PFSK-1 (cell line): ENCODE results near the gene ELOVL2.

Experiments used
- POLR2AphosphoS5 ChIP-seq: IDR thresholded peaks from 2 replicates; pipeline ENCODE4 v1.6.1; 2012; ENCODE audit warnings: low read depth, mild to moderate bottlenecking, control low read depth, low read length, moderate library complexity
- TF ChIP-seq, protein P1 (sequence below), 2 experiments: IDR thresholded peaks; 2 replicates each; pipeline versions ENCODE4 v1.6.1 to v1.8.0; 2011 to 2012; ENCODE audit warnings: low read depth in 2 of 2, low read length in 2 of 2, control low read depth in 1 of 2, inconsistent platforms in 1 of 2, mild to moderate bottlenecking in 1 of 2, moderate library complexity in 1 of 2; ENCODE audit not compliant: insufficient read depth in 1 of 2

DNA sequence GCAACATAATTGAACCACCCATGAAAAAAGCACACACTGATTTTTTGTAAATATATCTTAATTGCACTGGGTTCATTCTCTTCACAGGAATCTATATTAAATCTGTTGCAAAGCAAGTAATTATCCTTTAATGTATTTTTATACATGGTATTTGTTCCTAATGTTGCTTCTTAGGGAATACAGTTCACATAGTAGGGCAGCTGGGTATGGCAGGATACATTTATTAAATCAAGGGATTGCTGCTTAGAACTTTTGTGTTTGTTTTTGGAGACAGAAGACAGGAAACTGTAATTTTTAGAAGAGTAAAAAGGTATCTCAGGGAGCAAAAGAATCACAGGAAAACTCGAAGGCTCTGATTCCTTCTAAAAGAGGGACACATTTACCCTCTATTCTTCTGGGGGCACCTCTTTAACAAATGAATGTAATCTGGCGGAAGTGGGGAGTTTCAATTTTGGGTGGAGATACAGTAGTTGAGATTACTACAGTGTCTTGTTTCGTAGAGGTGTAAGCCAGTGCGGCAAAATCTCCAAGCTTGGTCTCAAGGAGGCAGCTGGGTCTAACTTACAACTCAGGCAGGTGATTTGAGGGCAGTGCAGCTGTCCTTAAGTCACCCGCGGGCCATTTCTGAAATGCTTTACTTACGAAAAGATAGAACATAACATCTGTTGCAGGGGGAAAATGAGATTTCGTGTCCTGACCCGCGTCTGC lies 48.7 kb upstream of the ELOVL2 start:
- TF ChIP-seq POLR2AphosphoS5: no peak
- TF ChIP-seq, protein P1, sequence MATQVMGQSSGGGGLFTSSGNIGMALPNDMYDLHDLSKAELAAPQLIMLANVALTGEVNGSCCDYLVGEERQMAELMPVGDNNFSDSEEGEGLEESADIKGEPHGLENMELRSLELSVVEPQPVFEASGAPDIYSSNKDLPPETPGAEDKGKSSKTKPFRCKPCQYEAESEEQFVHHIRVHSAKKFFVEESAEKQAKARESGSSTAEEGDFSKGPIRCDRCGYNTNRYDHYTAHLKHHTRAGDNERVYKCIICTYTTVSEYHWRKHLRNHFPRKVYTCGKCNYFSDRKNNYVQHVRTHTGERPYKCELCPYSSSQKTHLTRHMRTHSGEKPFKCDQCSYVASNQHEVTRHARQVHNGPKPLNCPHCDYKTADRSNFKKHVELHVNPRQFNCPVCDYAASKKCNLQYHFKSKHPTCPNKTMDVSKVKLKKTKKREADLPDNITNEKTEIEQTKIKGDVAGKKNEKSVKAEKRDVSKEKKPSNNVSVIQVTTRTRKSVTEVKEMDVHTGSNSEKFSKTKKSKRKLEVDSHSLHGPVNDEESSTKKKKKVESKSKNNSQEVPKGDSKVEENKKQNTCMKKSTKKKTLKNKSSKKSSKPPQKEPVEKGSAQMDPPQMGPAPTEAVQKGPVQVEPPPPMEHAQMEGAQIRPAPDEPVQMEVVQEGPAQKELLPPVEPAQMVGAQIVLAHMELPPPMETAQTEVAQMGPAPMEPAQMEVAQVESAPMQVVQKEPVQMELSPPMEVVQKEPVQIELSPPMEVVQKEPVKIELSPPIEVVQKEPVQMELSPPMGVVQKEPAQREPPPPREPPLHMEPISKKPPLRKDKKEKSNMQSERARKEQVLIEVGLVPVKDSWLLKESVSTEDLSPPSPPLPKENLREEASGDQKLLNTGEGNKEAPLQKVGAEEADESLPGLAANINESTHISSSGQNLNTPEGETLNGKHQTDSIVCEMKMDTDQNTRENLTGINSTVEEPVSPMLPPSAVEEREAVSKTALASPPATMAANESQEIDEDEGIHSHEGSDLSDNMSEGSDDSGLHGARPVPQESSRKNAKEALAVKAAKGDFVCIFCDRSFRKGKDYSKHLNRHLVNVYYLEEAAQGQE (IDR thresholded peaks at IDR 0.05; ENCODE audit: insufficient read depth in 1 of 2, low read depth in 2 of 2, low read length in 2 of 2): no peak
